Liver (tissue), 9 donors: ENCODE data around the gene PALLD. TPM values are rescaled to one million over a fixed set of nuclear protein-coding genes. Genes with fewer than 3 reads are reported as not detected.

Experiments
- DNase-seq: peaks from one replicate; pipeline ENCODE4 v3.0.0-alpha.2; 2017; ENCODE audit warnings: low spot score
- H3K27ac ChIP-seq, 2 donors: one replicate each; pipeline ENCODE4 v1.7.0; 2013; ENCODE audit warnings: inconsistent platforms in 2 of 2, low read length in 2 of 2, control low read depth in 1 of 2, low read depth in 1 of 2, mild to moderate bottlenecking in 1 of 2
- H3K27me3 ChIP-seq, 4 donors: one replicate each; pipeline versions ENCODE4 v1.6.1 to v1.7.0; 2013; ENCODE audit warnings: low read length in 3 of 4, inconsistent platforms in 1 of 4, mild to moderate bottlenecking in 1 of 4, moderate library complexity in 1 of 4; ENCODE audit not compliant: control insufficient read depth in 4 of 4, insufficient read depth in 4 of 4
- H3K36me3 ChIP-seq, 4 donors: one replicate each; pipeline versions ENCODE4 v1.6.1 to v1.7.0; 2013; ENCODE audit warnings: low read length in 3 of 4, mild to moderate bottlenecking in 3 of 4, low read depth in 1 of 4, moderate library complexity in 1 of 4; ENCODE audit not compliant: control insufficient read depth in 4 of 4, insufficient read depth in 3 of 4
- H3K4me1 ChIP-seq, 4 donors: one replicate each; pipeline versions ENCODE4 v1.6.1 to v1.7.0; 2013; ENCODE audit warnings: low read length in 3 of 4, mild to moderate bottlenecking in 3 of 4, moderate library complexity in 1 of 4; ENCODE audit not compliant: control insufficient read depth in 4 of 4, insufficient read depth in 4 of 4
- H3K4me3 ChIP-seq, 3 donors: one replicate each; pipeline versions ENCODE4 v1.6.1 to v1.7.0; 2013; ENCODE audit warnings: low read length in 3 of 3, control low read depth in 1 of 3, low read depth in 1 of 3, mild to moderate bottlenecking in 1 of 3
- H3K9ac ChIP-seq, 2 donors: one replicate each; pipeline ENCODE4 v1.7.0; 2013; ENCODE audit warnings: low read length in 2 of 2, mild to moderate bottlenecking in 2 of 2, moderate library complexity in 2 of 2, control low read depth in 1 of 2, low read depth in 1 of 2
- H3K9me3 ChIP-seq, 4 donors: one replicate each; pipeline versions ENCODE4 v1.6.1 to v1.7.0; 2013; ENCODE audit warnings: low read length in 3 of 4; ENCODE audit not compliant: control insufficient read depth in 4 of 4
- ATF3 ChIP-seq: IDR thresholded peaks from 2 replicates; pipeline ENCODE4 v1.6.1; 2016; ENCODE audit warnings: antibody characterized with exemption
- CTCF ChIP-seq: fragments of 150-350 bp; IDR thresholded peaks from 2 replicates; pipeline ENCODE4 v1.5.1; 2017; ENCODE audit warnings: improper control_type of control experiment, low read depth, low read length; ENCODE audit not compliant: missing input control
- EGR1 ChIP-seq, 2 donors: IDR thresholded peaks; 2 replicates each; pipeline ENCODE4 v1.6.1; 2016 to 2018; ENCODE audit warnings: antibody characterized with exemption in 2 of 2, low read depth in 2 of 2
- FOXA1 ChIP-seq: IDR thresholded peaks from 2 replicates; pipeline ENCODE4 v1.6.1; 2016; ENCODE audit warnings: antibody characterized with exemption
- FOXA2 ChIP-seq: IDR thresholded peaks from 2 replicates; pipeline ENCODE4 v1.6.1; 2016; ENCODE audit warnings: antibody characterized with exemption
- GABPA ChIP-seq, 2 donors: IDR thresholded peaks in 1 of 2; conservative IDR thresholded peaks in 1 of 2; 2 replicates each; pipeline ENCODE4 v1.6.1; 2016; ENCODE audit warnings: antibody characterized with exemption in 2 of 2, mild to moderate bottlenecking in 1 of 2, moderate library complexity in 1 of 2
- HNF4A ChIP-seq, 2 donors: conservative IDR thresholded peaks; 2 replicates each; pipeline ENCODE4 v1.6.1; 2016; ENCODE audit warnings: antibody characterized with exemption in 2 of 2, mild to moderate bottlenecking in 2 of 2
- HNF4G ChIP-seq: IDR thresholded peaks from 2 replicates; pipeline ENCODE4 v1.6.1; 2016; ENCODE audit warnings: antibody characterized with exemption
- JUND ChIP-seq, 2 donors: IDR thresholded peaks; 2 replicates each; pipeline ENCODE4 v1.6.1; 2016; ENCODE audit warnings: antibody characterized with exemption in 2 of 2
- MAX ChIP-seq: IDR thresholded peaks from 2 replicates; pipeline ENCODE4 v1.6.1; 2016; ENCODE audit warnings: antibody characterized with exemption
- NR2F2 ChIP-seq: IDR thresholded peaks from 2 replicates; pipeline ENCODE4 v1.6.1; 2016; ENCODE audit warnings: antibody characterized with exemption
- RAD21 ChIP-seq, 2 donors: IDR thresholded peaks; 2 replicates each; pipeline ENCODE4 v1.6.1; 2016; ENCODE audit warnings: antibody characterized with exemption in 2 of 2, mild to moderate bottlenecking in 2 of 2
- REST ChIP-seq: IDR thresholded peaks from 2 replicates; pipeline ENCODE4 v1.6.1; 2016; ENCODE audit warnings: antibody characterized with exemption, mild to moderate bottlenecking
- RXRA ChIP-seq, 2 donors: IDR thresholded peaks; 2 replicates each; pipeline ENCODE4 v1.6.1; 2017 to 2018; ENCODE audit warnings: antibody characterized with exemption in 2 of 2, mild to moderate bottlenecking in 1 of 2
- SP1 ChIP-seq: IDR thresholded peaks from 2 replicates; pipeline ENCODE4 v1.6.1; 2018; ENCODE audit warnings: antibody characterized with exemption, mild to moderate bottlenecking
- TAF1 ChIP-seq: conservative IDR thresholded peaks from 2 replicates; pipeline ENCODE4 v1.6.1; 2016; ENCODE audit warnings: antibody characterized with exemption, mild to moderate bottlenecking
- YY1 ChIP-seq: IDR thresholded peaks from 2 replicates; pipeline ENCODE4 v1.6.1; 2016; ENCODE audit warnings: antibody characterized with exemption, mild to moderate bottlenecking
- ZBTB33 ChIP-seq: IDR thresholded peaks from 2 replicates; pipeline ENCODE4 v1.6.1; 2016; ENCODE audit warnings: antibody characterized with exemption
- WGBS: extraction: QIAGEN DNeasy Blood & Tissue Kit; methylation state at CpG from one replicate; pipeline ENCODE4 v1.1.7; 2013; 5-methylcytosine and 5-hydroxymethylcytosine counted together
- polyA plus RNA-seq, 2 donors: library from polyadenylated mRNA; stranded (reverse) in 1 of 2; unstranded in 1 of 2; fragments of 200-250 nt in 1 of 2; fragments of >200 nt in 1 of 2; fragmentation: Nextera tagmentation in 1 of 2; extraction: Ambion mirVana in 1 of 2; gene quantifications; one replicate each; pipeline versions ENCODE4 v1.2.1 to v1.2.3, GENCODE V29; 2013 to 2015
- total RNA-seq, 2 donors: library from RNA; depleted of rRNA; stranded (reverse); fragments of >200 nt; gene quantifications; one replicate each; pipeline ENCODE4 v1.2.3, GENCODE V29; 2014
- donor health status: healthy.
- donor health status: healthy.
- donor health status: healthy.
- donor health status: healthy.
- donor health status: healthy.

Gene PALLD
- total and polyA plus RNA-seq, 4 donors, result 9.0 to 26.3 (median 14.7) TPM

GRCh38 chr4:168652755-168653154 is 155.9 kb downstream of the PALLD start:
- DNase-seq, result no peak
- H3K36me3 ChIP-seq, result no peaks in the 10 kb centered on the region
- TF ChIP-seq HNF4A (conservative IDR thresholded peaks at IDR 0.05), result no peak
- TF ChIP-seq JUND (IDR thresholded peaks at IDR 0.05), result no peak
- TF ChIP-seq NR2F2, result no peak
- no peak for TF ChIP-seq REST
- no peak for TF ChIP-seq CTCF
- no peak for TF ChIP-seq FOXA1
- TF ChIP-seq EGR1 (IDR thresholded peaks at IDR 0.05; ENCODE audit: low read depth in 2 of 2), result no peak
- no peak for TF ChIP-seq ZBTB33
- no peak for TF ChIP-seq TAF1
- no peak for TF ChIP-seq FOXA2
- TF ChIP-seq HNF4G, result no peak
- TF ChIP-seq MAX, result no peak
- TF ChIP-seq GABPA (IDR thresholded peaks at IDR 0.05 in 1 of 2, conservative IDR thresholded peaks at IDR 0.05 in 1 of 2), result no peak
- TF ChIP-seq ATF3, result no peak
- no peak for TF ChIP-seq SP1
- no peak for TF ChIP-seq RAD21 (IDR thresholded peaks at IDR 0.05)
- TF ChIP-seq YY1, result no peak
- no peak for TF ChIP-seq RXRA (IDR thresholded peaks at IDR 0.05)
- no peaks in the 10 kb centered on the region for H3K4me1 ChIP-seq
- H3K27ac ChIP-seq, result no peak overlapping the region
- WGBS, result 90% methylated on average over 2 of the region's 2 CpGs
- H3K9me3 ChIP-seq, result no peaks in the 10 kb centered on the region
- no peak overlapping the region for H3K9ac ChIP-seq
- H3K4me3 ChIP-seq, result no peak overlapping the region
- H3K27me3 ChIP-seq, result no peaks in the 10 kb centered on the region
